Lung (tissue), 12 donors: ENCODE data around the gene TNFRSF14. TPM values are rescaled to one million over a fixed set of nuclear protein-coding genes. Genes with fewer than 3 reads are reported as not detected.

Experiments used
- ATAC-seq: fragments of 200-7000 bp; cut with Tn5 transposase; one replicate; pipeline ENCODE4 v1.9.1; 2020; ENCODE audit warnings: moderate number of reproducible peaks; ENCODE audit not compliant: insufficient read depth, low FRiP score
- DNase-seq, 3 donors: peaks; one replicate each; pipeline ENCODE4 v3.0.0-alpha.2; 2013 to 2017
- H3K27ac ChIP-seq, 2 donors: one replicate each; pipeline ENCODE4 v1.5.1; 2013; ENCODE audit warnings: mild to moderate bottlenecking in 2 of 2, moderate library complexity in 2 of 2, control low read depth in 1 of 2, inconsistent platforms in 1 of 2, low read depth in 1 of 2, low read length in 1 of 2
- H3K27me3 ChIP-seq, 3 donors: one replicate each; pipeline ENCODE4 v1.5.1; 2013; ENCODE audit warnings: low read length in 2 of 3; ENCODE audit not compliant: control insufficient read depth in 3 of 3, insufficient read depth in 3 of 3
- H3K36me3 ChIP-seq, 4 donors: one replicate each; pipeline ENCODE4 v1.5.1; 2013; ENCODE audit warnings: low read length in 4 of 4, mild to moderate bottlenecking in 1 of 4, moderate library complexity in 1 of 4; ENCODE audit not compliant: control insufficient read depth in 4 of 4, insufficient read depth in 4 of 4
- H3K4me1 ChIP-seq, 5 donors: one replicate each; pipeline ENCODE4 v1.5.1; 2013; ENCODE audit warnings: low read length in 5 of 5, mild to moderate bottlenecking in 2 of 5, moderate library complexity in 1 of 5; ENCODE audit not compliant: control insufficient read depth in 5 of 5, insufficient read depth in 5 of 5
- H3K4me3 ChIP-seq: one replicate; pipeline ENCODE4 v1.5.1; 2013; ENCODE audit warnings: mild to moderate bottlenecking, control low read depth, moderate library complexity
- H3K9ac ChIP-seq, 2 donors: one replicate each; pipeline ENCODE4 v1.5.1; 2013; ENCODE audit warnings: low read length in 2 of 2, control low read depth in 1 of 2; ENCODE audit not compliant: insufficient read depth in 1 of 2
- H3K9me3 ChIP-seq, 4 donors: one replicate each; pipeline ENCODE4 v1.5.1; 2013; ENCODE audit warnings: low read length in 3 of 4, mild to moderate bottlenecking in 1 of 4, moderate library complexity in 1 of 4; ENCODE audit not compliant: control insufficient read depth in 4 of 4, insufficient read depth in 3 of 4
- CTCF ChIP-seq: IDR thresholded peaks from 2 replicates; pipeline ENCODE4 v1.5.1; 2012; ENCODE audit warnings: mild to moderate bottlenecking; ENCODE audit errors: control extremely low read depth, extremely low read depth
- WGBS, 2 donors: extraction: QIAGEN DNeasy Blood & Tissue Kit; methylation state at CpG; one replicate each; pipeline ENCODE4 v1.1.7; 2013; 5-methylcytosine and 5-hydroxymethylcytosine counted together
- polyA plus RNA-seq, 2 donors: library from polyadenylated mRNA; stranded (reverse); fragments of 200-250 nt; gene quantifications; one replicate each; pipeline ENCODE4 v1.2.1, GENCODE V29; 2013
- total RNA-seq, 2 donors: library from RNA; depleted of rRNA in 1 of 2; stranded (reverse); fragments of >200 nt in 1 of 2; gene quantifications; one replicate each; pipeline ENCODE4 v1.2.1, GENCODE V29; 2014 to 2021
- donor health status: control.
- donor health status: control.
- donor health status: Bipolar disorder and iron deficiency.
- donor health status: healthy.
- donor health status: DM: yes; HTN: yes; CAD: no.

Gene TNFRSF14
- total and polyA plus RNA-seq, 4 donors, result 67.4 to 200 (median 159) TPM

GRCh38 chr1:2595261-2595811, 39.2 kb downstream of the TNFRSF14 start:
- H3K9ac ChIP-seq, result no peak overlapping the region
- no peaks in the 10 kb centered on the region for H3K9me3 ChIP-seq
- 83 to 94% methylated on average over 19 of the region's 19 CpGs for WGBS, 2 donors
- no peak overlapping the region for H3K27ac ChIP-seq
- no peaks in the 10 kb centered on the region for H3K27me3 ChIP-seq
- DNase-seq (no peak), ATAC-seq (no peak)
- no peak for TF ChIP-seq CTCF
- no peak overlapping the region for H3K4me3 ChIP-seq
- H3K36me3 ChIP-seq, result peaks cover 0 to 3% (median 0%) of the 10 kb centered on the region in 4 donors
- peaks cover 0 to 17% (median 10%) of the 10 kb centered on the region in 5 donors for H3K4me1 ChIP-seq

GRCh38 chr1:2595812-2596529, 39.8 kb downstream of the TNFRSF14 start:
- H3K9me3 ChIP-seq, result no peaks in the 10 kb centered on the region
- no peak for TF ChIP-seq CTCF

GRCh38 chr1:2596530-2597333, 40.6 kb downstream of the TNFRSF14 start:
- DNase-seq (no peak), ATAC-seq (no peak)
- no peaks in the 10 kb centered on the region for H3K36me3 ChIP-seq
- TF ChIP-seq CTCF, result no peak
- H3K9me3 ChIP-seq, result peaks cover 0 to 2% (median 0%) of the 10 kb centered on the region in 4 donors
- H3K27me3 ChIP-seq, result no peaks in the 10 kb centered on the region
- WGBS, 2 donors, result 90 to 91% methylated on average over 26 to 28 of the region's 28 CpGs
- H3K4me3 ChIP-seq, result no peak overlapping the region
- no peak overlapping the region for H3K9ac ChIP-seq
- peaks cover 0 to 17% (median 10%) of the 10 kb centered on the region in 5 donors for H3K4me1 ChIP-seq
- no peak overlapping the region for H3K27ac ChIP-seq

More at GRCh38 chr1:2595812-2596529, 39.8 kb downstream of the TNFRSF14 start:
- 90 to 93% methylated on average over 31 of the region's 31 CpGs for WGBS, 2 donors
- no peak overlapping the region for H3K9ac ChIP-seq
- no peak overlapping the region for H3K4me3 ChIP-seq
- ATAC-seq (no peak), DNase-seq (no peak)
- H3K27ac ChIP-seq, result no peak overlapping the region
- H3K4me1 ChIP-seq, result peaks cover 0 to 17% (median 10%) of the 10 kb centered on the region in 5 donors
- no peaks in the 10 kb centered on the region for H3K27me3 ChIP-seq
- no peaks in the 10 kb centered on the region for H3K36me3 ChIP-seq
